HepG2 (cell line): ENCODE data around the gene PDSS2. TPM values are rescaled to one million over a fixed set of nuclear protein-coding genes. Genes with fewer than 3 reads are reported as not detected.

Experiments used
- ATAC-seq: fragments of 200-7000 bp; cut with Tn5 transposase; 3 replicates; pipeline ENCODE4 v1.9.1; 2020; ENCODE audit warnings: mild to moderate bottlenecking, moderate library complexity
- BruUV-seq: library from RNA; stranded (reverse); fragments of 400-500 nt; replicated peaks from 2 replicates; lab custom pipeline; 2021; lab: Mats Ljungman, UMichigan
- CTCF ChIA-PET: fragments of 300-600 bp; formaldehyde crosslinking; extraction: SDS; loops from one replicate; lab custom pipeline; 2021; ENCODE audit warnings: low total read pairs, inconsistent platforms, low intra/inter-chr PET ratio; lab: Yijun Ruan, JAX
- POLR2A ChIA-PET: fragments of 350-600 bp; sonication (Branson Sonifier 250); formaldehyde crosslinking; loops from one replicate; lab custom pipeline; 2020; ENCODE audit warnings: antibody characterized with exemption, inconsistent platforms; lab: Yijun Ruan, JAX
- DNase-seq: peaks from one replicate; pipeline ENCODE4 v3.0.0-alpha.2; 2015; ENCODE audit warnings: low spot score
- FAIRE-seq: peaks from 3 replicates; lab custom pipeline; 2011; peaks lifted over from hg19 to GRCh38; lab: Jason Lieb, UNC
- H2AFZ ChIP-seq: one replicate; pipeline ENCODE4 v1.6.1; 2011; ENCODE audit warnings: low read length, inconsistent platforms
- H3K27ac ChIP-seq: fragments of 300-600 bp; 3 replicates; pipeline ENCODE4 v1.8.0; 2011; ENCODE audit warnings: mixed run types, mild to moderate bottlenecking, mixed read lengths, low read length, inconsistent platforms; ENCODE audit not compliant: insufficient read depth; ENCODE audit errors: extremely low read length
- H3K27me3 ChIP-seq, 2 experiments: fragments of 200-600 bp in 1 of 2; 2 replicates in 1 of 2; 3 replicates in 1 of 2; pipeline versions ENCODE4 v1.6.0 to v1.8.0; 2011; ENCODE audit warnings: low read length in 2 of 2, mild to moderate bottlenecking in 2 of 2, moderate library complexity in 2 of 2, inconsistent platforms in 1 of 2; ENCODE audit not compliant: insufficient read depth in 2 of 2, control insufficient read depth in 1 of 2
- H3K36me3 ChIP-seq, 2 experiments: fragments of 200-600 bp in 1 of 2; replicated peaks in 1 of 2; 2 replicates in 1 of 2; 3 replicates in 1 of 2; pipeline versions ENCODE4 v1.5.1 to v1.8.0; 2011; ENCODE audit warnings: low read length in 2 of 2, inconsistent platforms in 1 of 2; ENCODE audit not compliant: insufficient read depth in 2 of 2, control insufficient read depth in 1 of 2
- H3K4me1 ChIP-seq: 2 replicates; pipeline ENCODE4 v1.5.1; 2012; ENCODE audit warnings: low read length, inconsistent platforms; ENCODE audit not compliant: insufficient read depth
- H3K4me2 ChIP-seq: 2 replicates; pipeline ENCODE4 v1.6.0; 2011; ENCODE audit warnings: low read depth, low read length, inconsistent platforms
- H3K4me3 ChIP-seq, 3 experiments: fragments of 200-600 bp in 1 of 3; sonication (generic), shearing (Covaris generic) in 1 of 3; replicated peaks in 1 of 3; 2 replicates each; pipeline ENCODE4 v1.5.1; 2011 to 2016; ENCODE audit warnings: low read length in 3 of 3, inconsistent platforms in 2 of 3, low read depth in 2 of 3, mild to moderate bottlenecking in 2 of 3, control low read depth in 1 of 3, mixed read lengths in 1 of 3; ENCODE audit not compliant: insufficient read depth in 1 of 3
- H3K79me2 ChIP-seq: one replicate; pipeline ENCODE4 v1.6.1; 2011; ENCODE audit warnings: low read length, inconsistent platforms; ENCODE audit not compliant: insufficient read depth
- H3K9ac ChIP-seq: 2 replicates; pipeline ENCODE4 v1.6.0; 2011; ENCODE audit warnings: mild to moderate bottlenecking, low read depth, low read length, inconsistent platforms; ENCODE audit not compliant: insufficient read depth
- H3K9me3 ChIP-seq: 2 replicates; pipeline ENCODE4 v1.5.1; 2012; ENCODE audit warnings: mild to moderate bottlenecking, low read length
- H4K20me1 ChIP-seq: 2 replicates; pipeline ENCODE4 v1.6.0; 2011; ENCODE audit warnings: inconsistent platforms, mild to moderate bottlenecking, low read length, moderate library complexity; ENCODE audit not compliant: insufficient read depth
- KLF15 ChIP-seq: sonication (generic); formaldehyde crosslinking; IDR thresholded peaks from 2 replicates; pipeline ENCODE4 v1.8.1; 2023; ENCODE audit warnings: borderline replicate concordance, mild to moderate bottlenecking, inconsistent platforms, missing genetic modification reagents, mixed read lengths
- MAFK ChIP-seq, 2 experiments: IDR thresholded peaks in 1 of 2; conservative IDR thresholded peaks in 1 of 2; 2 replicates each; pipeline ENCODE4 v1.6.1; 2011; ENCODE audit warnings: improper control_type of control experiment in 2 of 2, low read length in 2 of 2
- SMAD1 ChIP-seq: sonication (generic); formaldehyde crosslinking; IDR thresholded peaks from 2 replicates; pipeline ENCODE4 v1.4.0; 2020; ENCODE audit warnings: missing genetic modification reagents, low read depth, mild to moderate bottlenecking, borderline replicate concordance
- STAT5B ChIP-seq: sonication (generic); formaldehyde crosslinking; IDR thresholded peaks from 2 replicates; pipeline ENCODE4 v1.4.0; 2020; ENCODE audit warnings: missing genetic modification reagents
- ZNF616 ChIP-seq: sonication (generic); formaldehyde crosslinking; IDR thresholded peaks from 2 replicates; pipeline ENCODE4 v1.5.0; 2020; ENCODE audit warnings: low read depth, mild to moderate bottlenecking, missing genetic modification reagents
- in situ Hi-C: cut with HindIII; loops from 2 replicates; pipeline ENCODE4 v1.10.0; 2017; ENCODE audit warnings: low pct_unique_long_range_greater_than_20kb; ENCODE audit not compliant: extremely low pct_ligation_motif_present
- intact Hi-C: fragments of 100-400 bp; cut with micrococcal nuclease; formaldehyde crosslinking; loops from one replicate; pipeline ENCODE4 v1.10.0; 2022; ENCODE audit not compliant: unreplicated experiment
- polyA plus RNA-seq, 8 experiments: library from polyadenylated mRNA; depleted of rRNA in 3 of 8; stranded (reverse) in 7 of 8; unstranded in 1 of 8; fragments of >200 nt; fragmentation: Illumina TruSeq in 4 of 8; extraction: Trizol in 4 of 8; gene quantifications; 2 replicates each; pipeline versions ENCODE4 v1.2.1 to v1.2.3, GENCODE V29; 2011 to 2016; ENCODE audit warnings: low read depth in 4 of 8, missing spikeins in 1 of 8, mixed read lengths in 1 of 8; ENCODE audit not compliant: insufficient read depth in 1 of 8
- total RNA-seq, 5 experiments: library from RNA; depleted of rRNA; stranded (reverse); fragments of >200 nt; fragmentation: Illumina TruSeq; extraction: Trizol; gene quantifications; 2 replicates each; pipeline ENCODE4 v1.2.3, GENCODE V29; 2016; ENCODE audit warnings: low read depth in 1 of 5
- TF ChIP-seq, protein P1 (sequence below): IDR thresholded peaks from 2 replicates; pipeline ENCODE4 v1.6.1; 2012; ENCODE audit warnings: low read length, improper control_type of control experiment
- TF ChIP-seq, protein P2 (sequence below): sonication (generic); formaldehyde crosslinking; IDR thresholded peaks from 2 replicates; pipeline ENCODE4 v1.5.0; 2020; ENCODE audit warnings: mild to moderate bottlenecking, missing genetic modification reagents, borderline replicate concordance
- TF ChIP-seq, protein P3 (sequence below): sonication (generic); formaldehyde crosslinking; IDR thresholded peaks from 2 replicates; pipeline ENCODE4 v1.4.0; 2020; ENCODE audit warnings: mild to moderate bottlenecking, missing genetic modification reagents

Gene PDSS2
- total and polyA plus RNA-seq, 2 of the 13 experiments (the other 11 are each of a cell fraction or from before 2014, with no cell fraction given) = 16.2 to 17.0 TPM

DNA sequence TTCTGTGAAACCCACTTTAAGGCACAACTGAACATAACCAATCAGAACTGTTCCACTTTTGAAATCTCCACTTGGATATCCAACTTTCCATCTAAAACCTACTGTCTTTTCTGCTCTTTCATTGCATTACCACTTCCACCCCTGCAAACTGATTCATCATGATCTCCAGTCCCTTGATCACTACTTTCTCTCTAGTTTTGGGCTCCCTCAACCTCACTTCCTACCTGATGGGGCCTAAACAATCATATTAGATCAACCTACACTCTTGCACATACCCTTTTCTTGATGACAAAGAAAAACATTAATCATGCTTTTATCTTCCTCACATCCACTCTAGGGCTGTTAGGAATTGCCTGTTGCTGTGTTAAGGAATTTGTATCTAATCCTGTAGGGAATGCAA, 137.6 kb downstream of the PDSS2 start:
- FAIRE-seq (no peak), ATAC-seq (no peak), DNase-seq (no peak)
- H3K4me1 ChIP-seq = 0 out of 2 replicates have a peak, but pooled peaks cover 7% of the 10 kb centered on the region
- no peaks in the 10 kb centered on the region for H4K20me1 ChIP-seq
- no peak overlapping the region for H3K4me3 ChIP-seq
- H3K9ac ChIP-seq = no peak overlapping the region
- ChIA-PET CTCF (no interaction called here), POLR2A (no interaction called here)
- BruUV-seq = no TSS peak
- no peak overlapping the region for H2AFZ ChIP-seq
- no peak overlapping the region for H3K4me2 ChIP-seq
- H3K79me2 ChIP-seq = no peaks in the 10 kb centered on the region
- no peak overlapping the region for H3K27ac ChIP-seq
- in situ Hi-C loops (no loop called here), intact Hi-C loops (no loop called here)
- H3K36me3 ChIP-seq = no peaks in the 10 kb centered on the region
- no peaks in the 10 kb centered on the region for H3K9me3 ChIP-seq
- no peaks in the 10 kb centered on the region for H3K27me3 ChIP-seq
- TF ChIP-seq, protein P1, sequence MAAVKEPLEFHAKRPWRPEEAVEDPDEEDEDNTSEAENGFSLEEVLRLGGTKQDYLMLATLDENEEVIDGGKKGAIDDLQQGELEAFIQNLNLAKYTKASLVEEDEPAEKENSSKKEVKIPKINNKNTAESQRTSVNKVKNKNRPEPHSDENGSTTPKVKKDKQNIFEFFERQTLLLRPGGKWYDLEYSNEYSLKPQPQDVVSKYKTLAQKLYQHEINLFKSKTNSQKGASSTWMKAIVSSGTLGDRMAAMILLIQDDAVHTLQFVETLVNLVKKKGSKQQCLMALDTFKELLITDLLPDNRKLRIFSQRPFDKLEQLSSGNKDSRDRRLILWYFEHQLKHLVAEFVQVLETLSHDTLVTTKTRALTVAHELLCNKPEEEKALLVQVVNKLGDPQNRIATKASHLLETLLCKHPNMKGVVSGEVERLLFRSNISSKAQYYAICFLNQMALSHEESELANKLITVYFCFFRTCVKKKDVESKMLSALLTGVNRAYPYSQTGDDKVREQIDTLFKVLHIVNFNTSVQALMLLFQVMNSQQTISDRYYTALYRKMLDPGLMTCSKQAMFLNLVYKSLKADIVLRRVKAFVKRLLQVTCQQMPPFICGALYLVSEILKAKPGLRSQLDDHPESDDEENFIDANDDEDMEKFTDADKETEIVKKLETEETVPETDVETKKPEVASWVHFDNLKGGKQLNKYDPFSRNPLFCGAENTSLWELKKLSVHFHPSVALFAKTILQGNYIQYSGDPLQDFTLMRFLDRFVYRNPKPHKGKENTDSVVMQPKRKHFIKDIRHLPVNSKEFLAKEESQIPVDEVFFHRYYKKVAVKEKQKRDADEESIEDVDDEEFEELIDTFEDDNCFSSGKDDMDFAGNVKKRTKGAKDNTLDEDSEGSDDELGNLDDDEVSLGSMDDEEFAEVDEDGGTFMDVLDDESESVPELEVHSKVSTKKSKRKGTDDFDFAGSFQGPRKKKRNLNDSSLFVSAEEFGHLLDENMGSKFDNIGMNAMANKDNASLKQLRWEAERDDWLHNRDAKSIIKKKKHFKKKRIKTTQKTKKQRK = no peak
- TF ChIP-seq, protein P2, sequence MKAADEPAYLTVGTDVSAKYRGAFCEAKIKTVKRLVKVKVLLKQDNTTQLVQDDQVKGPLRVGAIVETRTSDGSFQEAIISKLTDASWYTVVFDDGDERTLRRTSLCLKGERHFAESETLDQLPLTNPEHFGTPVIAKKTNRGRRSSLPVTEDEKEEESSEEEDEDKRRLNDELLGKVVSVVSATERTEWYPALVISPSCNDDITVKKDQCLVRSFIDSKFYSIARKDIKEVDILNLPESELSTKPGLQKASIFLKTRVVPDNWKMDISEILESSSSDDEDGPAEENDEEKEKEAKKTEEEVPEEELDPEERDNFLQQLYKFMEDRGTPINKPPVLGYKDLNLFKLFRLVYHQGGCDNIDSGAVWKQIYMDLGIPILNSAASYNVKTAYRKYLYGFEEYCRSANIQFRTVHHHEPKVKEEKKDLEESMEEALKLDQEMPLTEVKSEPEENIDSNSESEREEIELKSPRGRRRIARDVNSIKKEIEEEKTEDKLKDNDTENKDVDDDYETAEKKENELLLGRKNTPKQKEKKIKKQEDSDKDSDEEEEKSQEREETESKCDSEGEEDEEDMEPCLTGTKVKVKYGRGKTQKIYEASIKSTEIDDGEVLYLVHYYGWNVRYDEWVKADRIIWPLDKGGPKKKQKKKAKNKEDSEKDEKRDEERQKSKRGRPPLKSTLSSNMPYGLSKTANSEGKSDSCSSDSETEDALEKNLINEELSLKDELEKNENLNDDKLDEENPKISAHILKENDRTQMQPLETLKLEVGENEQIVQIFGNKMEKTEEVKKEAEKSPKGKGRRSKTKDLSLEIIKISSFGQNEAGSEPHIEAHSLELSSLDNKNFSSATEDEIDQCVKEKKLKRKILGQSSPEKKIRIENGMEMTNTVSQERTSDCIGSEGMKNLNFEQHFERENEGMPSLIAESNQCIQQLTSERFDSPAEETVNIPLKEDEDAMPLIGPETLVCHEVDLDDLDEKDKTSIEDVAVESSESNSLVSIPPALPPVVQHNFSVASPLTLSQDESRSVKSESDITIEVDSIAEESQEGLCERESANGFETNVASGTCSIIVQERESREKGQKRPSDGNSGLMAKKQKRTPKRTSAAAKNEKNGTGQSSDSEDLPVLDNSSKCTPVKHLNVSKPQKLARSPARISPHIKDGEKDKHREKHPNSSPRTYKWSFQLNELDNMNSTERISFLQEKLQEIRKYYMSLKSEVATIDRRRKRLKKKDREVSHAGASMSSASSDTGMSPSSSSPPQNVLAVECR (CRISPR knock-in tag) = no peak
- TF ChIP-seq SMAD1 (CRISPR knock-in tag) = no peak
- TF ChIP-seq STAT5B (CRISPR knock-in tag) = no peak
- TF ChIP-seq ZNF616 (CRISPR knock-in tag) = no peak
- TF ChIP-seq, protein P3, sequence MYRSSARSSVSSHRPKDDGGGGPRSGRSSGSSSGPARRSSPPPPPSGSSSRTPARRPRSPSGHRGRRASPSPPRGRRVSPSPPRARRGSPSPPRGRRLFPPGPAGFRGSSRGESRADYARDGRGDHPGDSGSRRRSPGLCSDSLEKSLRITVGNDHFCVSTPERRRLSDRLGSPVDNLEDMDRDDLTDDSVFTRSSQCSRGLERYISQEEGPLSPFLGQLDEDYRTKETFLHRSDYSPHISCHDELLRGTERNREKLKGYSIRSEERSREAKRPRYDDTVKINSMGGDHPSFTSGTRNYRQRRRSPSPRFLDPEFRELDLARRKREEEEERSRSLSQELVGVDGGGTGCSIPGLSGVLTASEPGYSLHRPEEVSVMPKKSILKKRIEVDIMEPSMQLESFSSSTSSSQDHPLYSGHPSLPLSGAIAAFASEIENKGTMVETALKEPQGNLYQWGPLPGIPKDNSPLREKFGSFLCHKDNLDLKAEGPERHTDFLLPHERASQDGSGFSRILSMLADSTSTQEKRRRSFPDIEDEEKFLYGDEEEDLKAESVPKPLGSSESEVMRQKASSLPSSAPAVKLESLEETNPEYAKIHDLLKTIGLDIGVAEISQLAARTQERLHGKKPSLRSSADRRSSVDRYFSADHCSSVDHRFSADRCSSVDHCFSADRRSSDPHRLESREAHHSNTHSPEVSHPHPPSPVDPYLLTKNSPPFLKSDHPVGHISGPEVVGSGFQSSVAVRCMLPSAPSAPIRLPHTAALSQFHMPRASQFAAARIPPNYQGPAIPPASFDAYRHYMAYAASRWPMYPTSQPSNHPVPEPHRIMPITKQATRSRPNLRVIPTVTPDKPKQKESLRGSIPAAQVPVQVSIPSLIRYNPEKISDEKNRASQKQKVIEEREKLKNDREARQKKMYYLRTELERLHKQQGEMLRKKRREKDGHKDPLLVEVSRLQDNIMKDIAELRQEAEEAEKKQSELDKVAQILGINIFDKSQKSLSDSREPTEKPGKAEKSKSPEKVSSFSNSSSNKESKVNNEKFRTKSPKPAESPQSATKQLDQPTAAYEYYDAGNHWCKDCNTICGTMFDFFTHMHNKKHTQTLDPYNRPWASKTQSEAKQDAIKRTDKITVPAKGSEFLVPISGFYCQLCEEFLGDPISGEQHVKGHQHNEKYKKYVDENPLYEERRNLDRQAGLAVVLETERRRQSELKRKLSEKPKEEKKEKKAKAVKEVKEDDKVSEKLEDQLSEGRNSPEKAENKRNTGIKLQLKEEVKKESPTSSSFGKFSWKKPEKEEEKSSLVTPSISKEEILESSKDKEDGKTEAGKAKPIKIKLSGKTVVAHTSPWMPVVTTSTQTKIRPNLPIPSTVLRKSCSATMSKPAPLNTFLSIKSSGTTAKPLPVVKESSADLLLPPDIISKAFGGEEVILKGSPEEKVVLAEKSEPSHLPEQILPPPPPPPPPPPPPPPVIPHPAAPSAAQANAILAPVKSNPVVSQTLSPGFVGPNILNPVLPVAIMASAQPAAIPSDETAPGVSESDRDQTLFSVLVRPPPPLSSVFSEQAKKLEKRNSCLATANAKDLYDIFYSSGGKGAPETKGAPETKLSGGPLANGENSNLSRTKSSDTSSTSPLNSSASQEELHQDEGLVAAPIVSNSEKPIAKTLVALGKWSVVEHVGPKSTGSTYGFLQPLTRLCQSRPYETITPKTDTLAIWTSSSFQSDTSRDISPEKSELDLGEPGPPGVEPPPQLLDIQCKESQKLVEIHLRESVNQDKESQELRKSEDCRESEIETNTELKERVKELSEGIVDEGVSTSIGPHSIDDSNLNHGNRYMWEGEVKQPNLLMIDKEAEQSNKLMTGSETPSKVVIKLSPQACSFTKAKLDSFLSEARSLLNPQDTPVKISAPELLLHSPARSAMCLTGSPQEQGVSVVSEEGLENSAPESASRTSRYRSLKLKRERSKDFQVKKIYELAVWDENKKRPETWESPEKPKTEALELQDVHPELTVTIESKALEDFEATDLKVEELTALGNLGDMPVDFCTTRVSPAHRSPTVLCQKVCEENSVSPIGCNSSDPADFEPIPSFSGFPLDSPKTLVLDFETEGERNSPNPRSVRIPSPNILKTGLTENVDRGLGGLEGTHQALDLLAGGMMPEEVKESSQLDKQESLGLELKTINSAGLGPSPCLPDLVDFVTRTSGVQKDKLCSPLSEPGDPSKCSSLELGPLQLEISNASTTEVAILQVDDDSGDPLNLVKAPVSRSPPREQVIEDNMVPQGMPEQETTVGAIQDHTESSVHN = no peak
- no peak for TF ChIP-seq MAFK (conservative IDR thresholded peaks at IDR 0.05 in 1 of 2, IDR thresholded peaks at IDR 0.05 in 1 of 2; ENCODE audit: low read length in 2 of 2)
- no peak for TF ChIP-seq KLF15 (CRISPR knock-in tag)
